Umbilical cord (tissue), 2 donors: ENCODE data around the gene MGAT4A. TPM values are rescaled to one million over a fixed set of nuclear protein-coding genes. Genes with fewer than 3 reads are reported as not detected.
A peak's percentile ranks its signal among the peaks of the same experiment; 100 is the strongest.
"Not testable (repeated sequence)": the region's sequence is repeated elsewhere in the genome, so short reads cannot be mapped to it uniquely, and the experiment has no call there.

Experiments used
- DNase-seq: peaks from one replicate; pipeline ENCODE4 v3.0.0-alpha.2; 2015; ENCODE audit warnings: low spot score
- total RNA-seq: library from RNA; depleted of rRNA; stranded (reverse); fragments of >200 nt; gene quantifications from one replicate; pipeline ENCODE4 v1.2.3, GENCODE V29; 2014; ENCODE audit warnings: low replicate concordance; ENCODE audit not compliant: insufficient read depth

MGAT4A gene
- total RNA-seq, 1 donor from 2014 or later, result 16.4 TPM

GRCh38 chr2:98702858-98703620 lies 27.9 kb downstream of the MGAT4A start:
- peak; percentile 42 for DNase-seq

DNA sequence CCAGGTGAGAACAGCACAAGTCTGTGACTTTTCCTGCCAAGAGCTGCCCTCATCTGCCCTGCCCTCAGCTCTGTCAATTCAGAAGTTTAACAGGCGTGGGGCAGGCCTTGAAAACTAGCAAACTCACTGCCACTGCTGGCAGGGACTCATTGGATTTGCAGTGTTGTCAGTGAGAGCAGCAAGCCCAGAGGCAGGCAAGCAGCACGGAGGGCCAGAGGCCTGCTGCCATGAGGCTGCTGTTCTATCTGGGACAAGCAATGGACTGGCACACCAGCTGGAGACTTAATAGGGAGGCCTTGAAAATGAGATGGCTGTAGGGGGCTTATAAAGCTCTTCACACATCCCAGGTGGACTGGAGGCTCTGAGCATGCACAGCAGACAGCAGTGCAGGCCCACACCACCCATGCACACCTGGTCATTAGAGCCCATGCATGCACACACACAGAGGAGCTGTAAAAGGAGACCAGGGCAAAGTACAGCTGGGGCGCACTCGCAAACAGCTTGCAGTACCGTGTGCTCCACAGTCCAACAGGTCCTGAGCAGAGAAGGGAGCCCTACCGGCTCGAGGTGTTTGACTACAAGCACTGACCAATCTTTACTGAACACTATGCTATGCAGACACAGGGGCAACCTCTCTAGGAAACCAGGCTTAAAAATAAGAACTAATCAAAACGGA lies 28.7 kb downstream of the MGAT4A start:
- no peak for DNase-seq

GRCh38 chr2:98701230-98701629 lies 29.7 kb downstream of the MGAT4A start:
- DNase-seq, result peak; percentile 3

DNA sequence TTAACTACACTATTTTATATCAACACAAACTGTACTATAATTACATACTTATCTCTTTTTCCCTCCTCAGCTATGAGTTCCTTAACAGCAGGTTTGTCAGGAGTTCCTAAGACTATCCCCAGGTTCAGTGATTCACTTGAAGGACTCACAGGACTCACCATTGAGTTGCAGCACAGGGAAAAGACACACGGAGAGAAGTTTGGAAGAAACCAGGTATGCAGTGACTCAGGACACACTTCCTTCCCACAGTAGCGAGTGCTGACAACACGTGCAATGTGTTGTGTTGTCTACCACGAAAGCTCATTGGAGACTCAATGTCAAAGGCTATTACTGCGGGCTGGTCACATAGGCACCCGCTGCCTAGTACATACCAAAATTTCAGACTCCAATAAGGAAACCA lies 32.0 kb downstream of the MGAT4A start:
- DNase-seq, result no peak

- no peak for DNase-seq
Observed at GRCh38 chr2:98697651-98698337, 33.1 kb downstream of the MGAT4A start.

DNA sequence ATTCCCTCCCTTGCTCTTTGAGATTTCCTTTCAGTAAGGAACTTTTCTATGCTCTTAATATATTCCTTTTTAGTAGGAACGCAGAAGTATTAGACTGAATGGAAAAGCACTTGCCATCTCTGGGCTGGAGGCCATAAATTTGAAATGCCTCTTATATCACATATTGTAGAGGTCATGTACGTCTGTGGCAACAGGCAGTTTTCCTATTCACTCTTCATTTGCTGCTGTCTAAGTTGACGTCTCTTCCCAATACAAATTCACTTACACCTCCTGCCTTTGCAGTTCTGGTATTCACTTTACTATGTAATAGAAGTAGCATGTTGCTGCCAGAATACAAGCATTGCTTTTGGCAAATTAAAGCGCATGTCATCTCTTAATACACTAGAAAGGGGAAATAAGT lies 34.7 kb downstream of the MGAT4A start:
- no peak for DNase-seq

GRCh38 chr2:98695255-98695654 lies 35.7 kb downstream of the MGAT4A start:
- DNase-seq, result no peak

GRCh38 chr2:98693477-98693876 lies 37.5 kb downstream of the MGAT4A start:
- no peak for DNase-seq

DNA sequence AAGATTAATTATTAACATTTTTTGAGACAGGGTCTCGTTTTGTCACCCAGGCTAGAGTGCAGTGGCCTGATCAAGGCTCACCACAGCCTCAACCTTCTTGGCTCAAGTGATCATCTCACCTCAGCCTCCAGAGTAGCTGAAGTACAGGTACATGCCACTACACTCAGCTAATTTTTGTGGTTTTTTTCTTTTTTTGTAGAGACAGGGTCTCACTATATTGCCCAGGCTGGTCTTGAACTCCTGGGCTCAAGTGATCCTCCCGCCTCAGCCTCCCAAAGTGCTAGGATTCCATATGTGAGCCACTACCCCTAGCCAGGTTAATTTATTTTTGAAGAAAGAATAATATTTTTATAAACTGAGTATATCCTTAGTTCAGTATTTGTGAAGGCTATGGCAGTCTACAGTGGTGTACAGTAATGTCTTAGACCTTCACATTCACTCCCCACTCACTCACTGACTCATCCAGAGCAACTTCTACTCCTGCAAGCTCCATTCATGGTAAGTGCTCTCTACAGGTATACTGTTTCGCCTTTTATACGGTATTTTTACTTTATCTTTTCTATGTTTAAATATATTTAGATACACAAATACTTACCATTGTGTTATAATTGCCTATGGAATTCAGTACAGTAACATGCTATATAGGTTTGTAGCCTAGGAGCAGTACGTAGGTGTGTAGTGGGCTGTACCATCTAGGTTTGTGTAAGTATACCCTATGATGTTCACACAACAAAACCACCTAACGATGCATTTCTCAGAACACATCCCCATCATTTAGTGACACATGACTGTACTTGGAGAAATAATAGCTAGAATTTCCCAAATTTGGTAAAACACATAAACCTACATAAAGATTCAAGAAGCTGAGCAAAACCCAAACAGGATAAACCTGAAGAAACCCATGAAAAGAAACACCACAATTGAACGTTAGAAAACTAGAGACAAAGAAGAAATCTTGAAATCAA lies 38.6 kb downstream of the MGAT4A start:
- DNase-seq, result no peak

DNA sequence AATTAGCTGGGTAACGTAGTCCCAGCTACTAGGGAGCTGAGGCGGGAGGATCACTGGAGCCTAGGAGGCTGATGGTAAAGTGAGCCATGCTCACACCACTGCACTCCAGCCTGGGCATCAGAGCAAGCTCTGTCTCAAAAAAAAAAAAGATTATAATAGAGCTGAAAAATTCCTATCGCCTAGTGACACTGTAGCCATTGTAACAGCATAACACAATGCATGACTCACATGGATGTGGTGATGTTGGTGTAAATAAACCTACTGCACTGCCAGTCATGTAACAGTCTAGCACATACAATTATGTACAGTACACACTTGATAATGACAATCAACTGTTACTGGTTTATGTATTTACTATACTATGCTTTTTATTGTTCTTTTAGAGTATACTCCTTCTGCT lies 39.6 kb downstream of the MGAT4A start:
- no peak for DNase-seq

DNA sequence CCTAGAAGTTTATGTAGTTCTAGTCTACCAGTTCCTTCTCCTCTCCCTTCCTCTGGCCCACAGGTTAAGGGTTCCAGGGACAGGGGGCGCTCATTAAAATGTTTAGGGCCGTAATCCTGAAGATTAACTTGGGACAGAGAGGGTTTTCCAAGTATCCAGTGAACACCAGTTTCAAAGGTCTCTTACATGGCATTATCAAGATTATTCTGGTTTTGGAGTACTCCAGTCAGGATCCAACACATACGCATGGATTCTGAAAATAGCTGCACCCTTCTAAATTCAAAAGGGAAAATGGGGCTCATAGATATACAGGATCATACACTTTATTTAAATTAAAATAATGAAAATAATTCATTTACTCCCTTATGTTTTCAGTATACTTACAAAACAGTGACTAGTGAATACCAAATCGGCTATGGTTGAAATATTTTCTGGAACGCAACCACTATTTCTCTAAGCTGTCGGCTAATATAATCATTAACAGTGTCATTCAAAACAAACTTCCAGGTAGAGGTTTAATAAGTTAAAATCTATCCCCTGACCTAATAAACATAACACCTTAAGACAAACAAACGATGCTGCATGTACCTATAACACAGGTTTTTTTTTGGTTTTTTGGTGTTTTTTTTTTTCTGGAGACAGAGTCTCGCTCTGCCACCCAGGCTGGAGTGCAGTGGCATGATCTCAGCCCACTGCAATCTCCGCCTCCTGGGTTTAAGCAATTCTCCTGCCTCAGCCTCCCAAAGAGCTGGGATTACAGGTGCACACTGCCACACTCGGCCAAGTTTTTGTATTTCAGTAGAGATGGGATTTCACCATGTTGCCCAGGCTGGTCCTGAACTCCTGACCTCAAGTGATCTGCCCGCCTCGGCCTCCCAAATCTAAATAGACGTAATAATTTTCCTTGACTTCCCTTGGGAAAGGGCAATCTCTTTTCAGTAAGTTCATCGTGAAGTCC lies 44.7 kb downstream of the MGAT4A start:
- no peak for DNase-seq

GRCh38 chr2:98683728-98684127 lies 47.2 kb downstream of the MGAT4A start:
- DNase-seq, result no peak

DNA sequence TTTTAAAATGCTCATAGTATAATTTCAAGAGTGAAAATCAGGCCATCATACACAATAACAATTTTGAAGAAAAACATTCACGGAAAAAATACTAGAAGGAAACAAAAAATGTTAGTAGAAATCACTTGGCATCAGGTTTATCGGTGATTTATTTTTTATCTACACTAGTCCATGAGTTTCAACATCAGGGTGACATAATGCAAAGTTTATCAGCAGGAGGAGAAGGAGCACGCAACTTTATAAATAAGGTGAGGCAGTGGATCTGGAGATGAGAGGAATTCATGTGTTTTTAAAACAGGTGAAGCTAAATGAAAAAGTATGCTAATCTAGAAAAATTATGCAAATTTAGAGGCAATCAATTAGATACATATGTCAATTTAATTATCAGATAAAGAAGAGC lies 54.2 kb downstream of the MGAT4A start:
- no peak for DNase-seq

DNA sequence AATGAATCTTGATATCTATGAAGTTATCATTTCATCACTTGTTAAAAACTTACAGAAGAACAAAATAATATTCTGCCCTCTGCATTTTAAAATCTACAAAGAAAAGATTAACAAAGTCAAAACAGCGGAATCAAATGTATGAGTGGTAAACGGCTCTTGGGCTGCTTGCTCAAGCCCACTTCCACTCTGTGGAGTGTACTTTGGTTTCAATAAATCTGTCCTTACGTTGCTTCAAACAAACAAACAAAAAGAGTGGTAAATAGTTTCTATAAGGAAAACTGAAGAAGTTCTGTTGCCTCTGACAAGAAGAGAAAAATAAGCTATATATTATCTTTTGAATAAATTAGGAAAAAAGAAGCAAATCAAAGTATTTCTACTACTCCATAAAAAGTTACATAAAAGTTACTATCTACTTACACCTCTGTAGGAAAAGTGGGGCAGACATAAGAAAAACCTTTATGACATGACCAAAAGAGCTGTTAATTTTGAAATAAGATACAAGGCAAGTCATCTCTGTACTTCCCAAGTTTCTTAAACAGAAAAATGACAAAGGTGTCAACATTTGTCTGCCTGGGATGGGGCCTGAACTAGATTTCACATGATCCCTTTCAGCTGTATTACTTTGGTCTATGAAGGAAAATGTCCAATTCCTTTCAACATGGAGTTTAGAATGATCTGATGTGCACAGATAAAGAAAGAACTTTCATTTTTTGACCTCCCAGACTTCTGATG lies 56.5 kb downstream of the MGAT4A start:
- DNase-seq, result no peak

DNA sequence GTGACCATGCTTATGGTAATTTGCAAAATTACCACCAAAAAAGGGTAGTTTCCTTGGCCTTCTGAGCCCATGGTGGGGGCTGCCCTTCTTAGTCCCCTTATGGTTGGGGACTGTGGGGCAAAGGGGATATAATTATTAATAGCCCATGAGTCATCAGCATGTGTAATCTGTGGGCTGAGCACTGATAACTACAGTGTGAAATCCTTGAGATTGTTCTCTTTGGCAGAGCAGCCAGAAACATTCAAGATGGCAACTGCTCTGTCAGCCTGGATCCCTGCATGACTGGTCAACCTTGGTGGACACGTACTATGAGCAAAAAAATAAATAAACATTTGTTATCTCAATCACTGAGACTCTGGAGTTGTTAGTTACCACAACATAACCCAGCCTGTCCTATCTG lies 61.3 kb downstream of the MGAT4A start:
- no peak for DNase-seq

DNA sequence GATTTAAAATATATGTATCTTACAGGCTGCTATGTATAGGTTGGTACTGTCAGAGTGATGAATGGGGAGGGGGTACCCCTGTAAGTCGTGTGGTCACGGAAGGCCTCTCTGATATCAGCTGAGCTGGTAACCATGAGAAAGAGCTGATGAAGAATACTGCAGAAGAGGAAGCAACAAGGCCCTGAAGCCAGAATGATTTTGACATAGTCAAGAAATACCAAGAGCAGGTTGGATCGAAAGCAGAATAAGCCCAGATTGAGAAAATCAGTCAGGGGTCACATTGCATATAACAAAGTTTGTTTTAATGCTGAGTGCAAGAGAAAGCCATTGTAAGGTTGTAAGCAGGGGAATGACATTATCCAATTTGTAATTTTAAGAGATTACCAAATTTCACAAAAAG lies 65.3 kb downstream of the MGAT4A start:
- no peak for DNase-seq

DNA sequence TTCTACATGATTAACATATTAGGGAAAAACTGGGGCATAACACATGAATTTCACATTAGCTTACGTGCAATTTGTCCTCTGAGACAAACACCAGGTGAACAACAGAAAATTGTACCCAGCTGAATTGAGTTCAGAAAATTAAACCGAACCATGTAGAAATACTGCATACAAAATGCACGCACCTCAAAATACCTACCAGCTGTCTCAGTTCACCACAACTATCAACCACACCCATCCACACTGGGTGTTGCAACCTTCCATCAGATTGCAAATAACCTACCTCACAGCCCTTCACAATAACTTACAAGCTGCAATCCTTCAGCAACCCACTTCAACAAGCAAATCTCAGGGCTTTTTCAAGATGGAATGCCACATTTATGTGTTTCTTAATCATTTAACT lies 66.6 kb downstream of the MGAT4A start:
- DNase-seq, result no peak

GRCh38 chr2:98663511-98664090 lies 67.3 kb downstream of the MGAT4A start:
- no peak for DNase-seq

DNA sequence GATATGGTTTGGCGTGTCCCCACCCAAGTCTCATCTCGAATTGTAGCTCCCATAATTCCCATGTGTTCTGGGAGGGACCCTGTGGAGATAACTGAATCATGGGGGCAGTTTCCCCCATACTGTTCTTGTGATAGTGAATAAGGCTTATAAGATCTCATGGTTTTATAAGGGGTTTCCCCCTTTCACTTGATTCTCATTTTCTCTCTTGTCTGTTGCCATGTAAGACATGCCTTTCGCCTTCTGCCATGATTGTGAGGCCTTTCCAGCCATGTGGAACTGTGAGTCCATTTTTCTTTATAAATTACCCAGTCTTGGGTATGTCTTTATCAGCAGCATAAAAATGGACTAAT lies 71.5 kb downstream of the MGAT4A start:
- not testable (repeated sequence) for DNase-seq
